Measurements from ENCODE around the gene PFDN4.

Gene PFDN4

DNA sequence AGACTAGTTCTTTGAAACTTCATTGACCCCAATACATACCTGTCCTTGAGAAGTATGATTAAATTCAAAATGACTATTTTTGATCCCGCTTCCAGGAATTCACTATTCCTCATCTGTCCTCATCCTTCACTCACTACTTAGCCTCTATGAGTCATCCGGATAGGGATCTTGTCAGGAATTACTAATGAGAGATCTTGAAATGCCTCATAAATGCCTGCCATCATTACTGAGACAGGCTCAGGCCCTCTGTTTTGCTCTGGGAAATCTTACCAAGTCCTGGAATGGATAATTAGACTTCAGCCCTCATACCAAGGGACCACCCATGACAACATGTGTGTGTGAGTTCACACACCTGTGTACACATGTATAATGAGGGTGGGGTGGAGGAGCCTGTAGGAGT is 31.3 kb upstream of the PFDN4 start:
- no peak overlapping the region for H3K27ac ChIP-seq
- TF ChIP-seq, protein P1, sequence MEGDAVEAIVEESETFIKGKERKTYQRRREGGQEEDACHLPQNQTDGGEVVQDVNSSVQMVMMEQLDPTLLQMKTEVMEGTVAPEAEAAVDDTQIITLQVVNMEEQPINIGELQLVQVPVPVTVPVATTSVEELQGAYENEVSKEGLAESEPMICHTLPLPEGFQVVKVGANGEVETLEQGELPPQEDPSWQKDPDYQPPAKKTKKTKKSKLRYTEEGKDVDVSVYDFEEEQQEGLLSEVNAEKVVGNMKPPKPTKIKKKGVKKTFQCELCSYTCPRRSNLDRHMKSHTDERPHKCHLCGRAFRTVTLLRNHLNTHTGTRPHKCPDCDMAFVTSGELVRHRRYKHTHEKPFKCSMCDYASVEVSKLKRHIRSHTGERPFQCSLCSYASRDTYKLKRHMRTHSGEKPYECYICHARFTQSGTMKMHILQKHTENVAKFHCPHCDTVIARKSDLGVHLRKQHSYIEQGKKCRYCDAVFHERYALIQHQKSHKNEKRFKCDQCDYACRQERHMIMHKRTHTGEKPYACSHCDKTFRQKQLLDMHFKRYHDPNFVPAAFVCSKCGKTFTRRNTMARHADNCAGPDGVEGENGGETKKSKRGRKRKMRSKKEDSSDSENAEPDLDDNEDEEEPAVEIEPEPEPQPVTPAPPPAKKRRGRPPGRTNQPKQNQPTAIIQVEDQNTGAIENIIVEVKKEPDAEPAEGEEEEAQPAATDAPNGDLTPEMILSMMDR (IDR thresholded peaks at IDR 0.05) = no peak
- no peak for TF ChIP-seq ZFX (IDR thresholded peaks at IDR 0.05; ENCODE audit: borderline replicate concordance)

DNA sequence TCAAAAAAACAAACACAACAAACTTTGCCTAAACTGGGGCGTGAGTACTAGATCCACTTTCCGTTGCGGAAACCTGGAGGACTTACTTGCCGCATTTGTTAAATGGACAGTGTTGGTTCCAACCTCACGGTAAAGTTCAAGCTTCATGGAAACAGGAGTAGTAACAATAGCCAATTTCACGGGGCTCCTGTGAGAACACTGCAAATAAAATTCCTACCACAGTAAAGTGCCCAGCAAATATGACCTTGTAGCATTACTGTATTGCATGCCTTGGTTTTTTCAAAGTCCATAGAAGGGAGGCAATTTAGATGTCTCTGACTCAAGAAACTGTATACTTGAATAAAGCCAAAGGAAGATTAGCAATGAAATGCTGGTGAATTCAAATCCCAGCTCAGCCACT is 30.5 kb upstream of the PFDN4 start:
- no peak for TF ChIP-seq ZFX (IDR thresholded peaks at IDR 0.05; ENCODE audit: borderline replicate concordance)
- TF ChIP-seq, protein P1 (IDR thresholded peaks at IDR 0.05) = no peak
- H3K27ac ChIP-seq = no peak overlapping the region

DNA sequence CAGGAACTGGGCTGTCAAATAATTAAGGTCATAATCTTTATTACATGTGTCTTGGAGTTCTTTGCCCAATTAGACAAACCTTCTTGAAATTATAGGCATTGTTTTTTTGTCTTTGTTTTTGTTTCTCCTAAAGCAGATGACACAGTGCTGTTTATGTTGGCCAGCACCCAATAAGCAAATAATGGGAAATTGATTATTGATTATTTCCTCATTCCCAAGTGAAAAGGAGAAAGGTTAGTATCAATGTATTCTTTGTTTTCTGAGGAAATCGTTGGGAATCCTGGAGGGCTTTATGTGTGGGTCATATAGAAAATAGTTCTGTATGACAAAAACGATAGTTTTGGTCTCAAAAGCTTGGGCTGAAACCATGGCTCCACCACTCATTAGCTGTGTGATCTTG is 29.6 kb upstream of the PFDN4 start:
- no peak overlapping the region for H3K27ac ChIP-seq
- TF ChIP-seq ZFX (IDR thresholded peaks at IDR 0.05; ENCODE audit: borderline replicate concordance) = no peak
- TF ChIP-seq, protein P1 (IDR thresholded peaks at IDR 0.05) = no peak

DNA sequence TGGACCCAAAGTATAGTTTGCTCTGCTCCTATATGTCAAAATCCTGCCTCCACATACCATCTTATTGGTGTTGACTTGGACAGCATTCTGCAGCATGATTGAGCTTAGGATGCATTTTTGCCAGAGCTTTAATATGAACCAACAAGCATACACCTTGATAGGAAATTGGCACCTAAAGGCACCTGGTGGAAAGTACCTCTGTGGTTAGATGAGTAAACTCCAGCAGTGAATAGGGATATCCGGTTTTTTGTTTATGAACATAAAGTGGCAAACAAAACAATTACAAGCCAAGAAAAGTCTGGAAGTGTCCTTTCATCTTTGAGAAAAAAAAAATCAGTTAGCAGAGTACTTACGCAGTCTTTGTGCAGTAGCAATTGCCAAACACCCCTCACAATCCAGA is 27.9 kb upstream of the PFDN4 start:
- H3K27ac ChIP-seq = no peak overlapping the region
- no peak for TF ChIP-seq ZFX (IDR thresholded peaks at IDR 0.05; ENCODE audit: borderline replicate concordance)
- TF ChIP-seq, protein P1 (IDR thresholded peaks at IDR 0.05) = no peak

DNA sequence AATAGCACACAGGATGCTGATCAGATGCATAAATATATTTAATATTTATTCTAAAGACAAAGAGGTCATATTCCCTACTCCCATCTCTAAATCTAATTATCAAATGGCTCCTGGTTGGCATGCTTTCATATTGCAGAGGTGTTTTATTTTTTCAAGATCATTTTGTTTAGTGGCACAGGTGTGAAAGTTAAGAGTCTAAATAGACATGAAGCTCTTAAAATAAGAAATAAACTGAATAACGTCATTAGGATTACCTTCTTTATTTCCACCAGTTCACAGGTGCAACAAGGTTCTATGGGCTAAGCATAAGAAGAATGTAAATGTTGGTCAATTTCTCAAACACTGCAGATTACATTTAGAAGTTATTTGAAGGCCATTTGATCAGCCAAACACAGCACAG is 27.0 kb upstream of the PFDN4 start:
- no peak for TF ChIP-seq ZFX (IDR thresholded peaks at IDR 0.05; ENCODE audit: borderline replicate concordance)
- TF ChIP-seq, protein P1 (IDR thresholded peaks at IDR 0.05) = no peak
- no peak overlapping the region for H3K27ac ChIP-seq

DNA sequence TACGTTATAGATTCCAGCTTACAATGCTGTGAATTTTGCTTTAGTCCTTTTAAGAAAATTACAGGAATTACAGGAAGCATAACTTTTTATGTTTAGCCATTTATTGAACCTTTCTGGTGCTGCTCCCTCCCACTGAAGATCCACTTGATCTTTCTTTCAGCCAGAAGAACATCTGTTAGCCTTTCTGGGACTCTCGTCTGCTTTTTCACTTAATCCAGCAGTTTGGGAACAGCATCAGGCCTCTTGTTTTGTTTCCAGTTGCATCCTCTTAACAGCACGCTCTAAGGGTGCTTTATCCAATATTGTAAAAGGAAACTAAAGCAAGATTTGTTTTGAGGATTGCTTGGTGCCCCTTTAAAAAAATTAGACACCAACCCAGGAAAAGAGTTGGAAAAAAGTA is 23.8 kb upstream of the PFDN4 start:
- no peak overlapping the region for H3K27ac ChIP-seq
- TF ChIP-seq ZFX (IDR thresholded peaks at IDR 0.05; ENCODE audit: borderline replicate concordance) = no peak
- TF ChIP-seq, protein P1 (IDR thresholded peaks at IDR 0.05) = no peak

DNA sequence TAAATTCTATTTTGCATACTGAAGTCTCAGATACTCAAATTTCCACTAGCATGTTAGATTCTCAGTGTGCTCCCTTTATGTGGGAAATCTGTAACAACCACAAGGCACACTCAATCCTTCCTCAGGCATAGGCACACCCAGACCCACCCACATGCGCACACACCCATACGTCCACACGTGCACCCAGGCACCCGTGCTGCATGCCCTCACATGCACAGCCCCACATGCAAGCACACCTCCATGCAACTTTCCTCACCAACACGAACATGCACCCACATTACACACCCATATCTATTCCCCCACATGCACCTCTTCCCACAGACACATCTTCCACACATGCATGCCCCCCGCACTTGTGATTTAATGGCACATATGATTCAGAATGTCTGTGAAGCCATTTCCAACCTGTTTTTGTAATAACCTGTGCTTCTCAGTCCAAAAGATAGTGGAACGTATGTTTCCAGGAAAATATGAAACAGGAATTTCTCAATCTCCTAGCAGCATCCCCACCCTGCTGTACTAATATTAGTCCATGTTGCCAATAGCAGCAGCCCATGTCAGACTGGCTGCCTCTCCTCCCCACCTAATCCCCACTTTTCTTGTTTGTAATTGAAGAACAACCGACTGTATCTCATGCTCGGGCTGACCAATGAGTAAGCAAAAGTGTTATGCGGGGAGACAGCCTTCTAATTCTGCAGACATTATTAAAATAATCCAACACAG is 22.8 kb upstream of the PFDN4 start:
- H3K27ac ChIP-seq = no peak overlapping the region
- no peak for TF ChIP-seq ZFX (IDR thresholded peaks at IDR 0.05; ENCODE audit: borderline replicate concordance)
- TF ChIP-seq, protein P1 (IDR thresholded peaks at IDR 0.05) = no peak
